RPMI8226 (cell line): ENCODE measurements around the gene IFT25.

Source experiments
- DNase-seq: peaks from one replicate; pipeline ENCODE4 v3.0.0-alpha.2; 2015

IFT25 gene

DNA sequence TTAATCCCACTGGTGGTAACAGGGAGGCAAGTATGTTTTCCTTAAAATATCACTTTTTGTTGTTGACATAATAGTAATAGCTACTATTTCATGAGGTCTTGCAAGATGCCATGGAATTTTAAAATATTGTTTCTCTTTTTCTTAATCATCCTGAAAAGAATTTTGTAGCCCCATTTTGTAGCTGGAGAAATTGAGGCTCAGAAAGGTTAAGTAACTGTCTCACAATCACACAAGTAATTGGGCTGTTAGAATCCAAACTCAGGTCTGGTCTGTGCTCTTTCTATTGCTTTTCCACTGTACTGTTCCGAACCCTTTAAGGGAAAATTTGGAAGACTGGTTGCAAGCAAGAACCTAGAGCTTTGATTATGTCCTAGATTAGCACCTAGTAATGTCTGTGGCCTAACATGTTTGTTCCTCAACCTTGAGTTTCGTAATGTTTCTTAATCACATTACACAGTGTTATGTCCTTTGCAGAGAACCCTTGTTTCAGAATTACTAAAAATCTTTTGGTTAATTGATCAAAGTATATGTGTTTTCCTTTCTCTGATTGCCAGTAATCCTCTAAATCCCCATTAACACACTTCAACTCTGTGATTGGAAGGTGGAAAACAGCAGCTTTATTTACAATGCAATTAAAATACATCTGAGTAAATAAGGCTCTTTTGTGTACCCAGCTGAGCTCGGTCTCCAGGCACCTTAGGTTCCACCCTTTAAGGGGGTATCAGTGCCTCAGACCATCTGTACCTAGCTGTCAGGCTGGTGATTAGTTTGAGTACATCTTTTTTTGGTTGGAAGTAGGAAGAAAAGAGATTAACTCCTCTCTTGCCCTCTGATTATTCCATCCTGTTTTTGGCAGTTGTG lies 11.0 kb upstream of the IFT25 start:
- no peak for DNase-seq

DNA sequence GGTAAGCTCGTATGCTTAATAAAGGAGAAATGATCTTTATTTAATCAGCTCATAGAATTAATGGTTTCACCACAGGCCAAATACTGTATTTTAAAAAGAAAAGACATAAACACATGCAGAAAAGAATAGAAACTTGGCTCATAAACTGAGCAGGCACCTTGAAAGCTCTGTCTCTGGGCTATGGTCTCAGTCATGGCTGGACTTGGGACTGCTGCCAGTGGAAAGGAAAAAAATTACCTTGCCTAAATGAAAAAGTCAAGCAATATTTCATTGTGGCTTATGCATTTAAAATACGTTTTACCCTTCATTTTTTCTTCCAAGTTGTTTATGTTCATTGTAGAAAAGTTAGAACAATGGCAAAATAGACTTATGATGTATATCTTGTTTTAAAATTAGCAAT lies 8.6 kb upstream of the IFT25 start:
- DNase-seq = no peak

DNA sequence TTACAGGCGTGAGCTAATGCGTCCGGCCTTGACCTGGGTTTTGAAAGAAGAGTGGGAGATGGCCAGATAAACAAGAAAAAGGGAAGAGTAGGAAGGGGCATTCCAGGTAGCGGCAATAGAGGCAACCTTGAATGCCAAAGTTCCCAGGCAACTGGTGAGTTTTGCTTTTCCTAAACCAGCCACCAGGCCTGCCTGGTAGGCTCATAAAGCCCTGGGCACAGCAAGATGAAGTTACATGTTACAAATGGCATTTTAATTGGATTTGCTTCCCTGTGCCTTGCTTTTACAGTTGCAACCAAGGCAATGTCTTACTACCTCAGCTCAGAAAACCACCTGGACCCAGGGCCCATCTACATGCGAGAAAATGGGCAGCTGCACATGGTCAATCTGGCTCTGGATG lies 6.2 kb upstream of the IFT25 start:
- no peak for DNase-seq

DNA sequence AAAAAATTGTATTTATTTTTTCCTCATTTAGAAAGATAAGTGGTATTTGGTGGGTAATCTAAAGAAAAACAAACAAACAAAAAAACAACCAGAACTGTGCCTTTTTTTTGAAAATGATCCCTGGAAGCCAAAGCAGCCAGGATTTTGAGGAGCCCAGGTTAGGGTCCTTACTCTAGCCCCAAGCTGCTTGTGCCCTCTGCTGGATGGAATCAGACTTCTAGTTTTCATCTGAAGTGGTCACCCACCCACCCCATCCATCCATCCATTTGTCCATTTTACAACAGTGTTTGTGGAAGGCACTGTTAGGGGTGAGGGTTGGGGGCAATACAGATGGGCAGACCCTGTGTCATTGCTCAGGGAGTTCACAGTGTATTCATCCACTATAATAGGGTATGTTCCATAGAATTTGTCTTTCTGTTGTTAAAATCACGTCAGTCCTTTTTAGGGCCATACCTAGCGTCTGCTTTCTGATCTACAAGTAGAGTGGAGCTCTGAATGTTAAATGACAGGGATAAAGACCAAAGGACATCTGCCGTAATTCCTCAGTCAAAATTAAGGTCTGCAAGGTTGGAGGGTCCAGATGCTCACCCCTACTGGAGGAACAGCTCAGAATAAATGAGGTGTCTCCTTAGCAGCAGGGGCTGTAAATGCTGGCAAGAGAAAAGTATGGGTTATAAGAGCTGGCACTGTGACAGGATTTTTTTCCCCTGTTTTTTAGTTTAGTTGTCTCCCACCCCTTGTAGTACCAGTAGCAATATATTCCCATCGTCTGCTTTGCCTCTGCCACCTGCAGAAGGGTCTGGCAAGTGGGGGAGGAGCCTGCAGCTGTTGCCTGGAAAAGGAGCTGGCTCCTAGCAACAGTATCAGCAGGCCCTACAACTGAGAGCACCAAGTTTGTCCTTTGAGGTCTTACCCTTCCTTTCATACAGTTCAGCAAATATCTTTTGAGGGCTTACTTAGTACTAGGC lies 3.8 kb upstream of the IFT25 start:
- DNase-seq = peak; percentile 53

DNA sequence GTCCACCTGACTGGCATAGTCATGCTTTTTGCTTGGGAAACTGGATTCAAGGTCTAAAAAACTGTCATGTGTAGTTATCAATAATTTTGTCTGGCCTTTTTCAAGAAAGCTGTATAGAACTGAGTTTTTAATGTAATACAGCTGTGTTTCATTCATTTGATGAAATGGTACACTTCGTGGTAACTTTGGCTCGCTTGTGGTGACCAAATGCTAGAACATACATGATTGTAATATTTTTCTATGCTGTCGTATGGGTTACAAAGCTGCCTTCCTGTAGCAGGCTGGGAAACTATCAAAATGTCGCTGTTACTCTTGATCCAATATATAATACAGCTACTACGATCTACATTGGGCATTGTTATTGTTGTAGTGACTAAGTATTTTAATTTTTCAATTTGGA lies 2.8 kb upstream of the IFT25 start:
- no peak for DNase-seq

DNA sequence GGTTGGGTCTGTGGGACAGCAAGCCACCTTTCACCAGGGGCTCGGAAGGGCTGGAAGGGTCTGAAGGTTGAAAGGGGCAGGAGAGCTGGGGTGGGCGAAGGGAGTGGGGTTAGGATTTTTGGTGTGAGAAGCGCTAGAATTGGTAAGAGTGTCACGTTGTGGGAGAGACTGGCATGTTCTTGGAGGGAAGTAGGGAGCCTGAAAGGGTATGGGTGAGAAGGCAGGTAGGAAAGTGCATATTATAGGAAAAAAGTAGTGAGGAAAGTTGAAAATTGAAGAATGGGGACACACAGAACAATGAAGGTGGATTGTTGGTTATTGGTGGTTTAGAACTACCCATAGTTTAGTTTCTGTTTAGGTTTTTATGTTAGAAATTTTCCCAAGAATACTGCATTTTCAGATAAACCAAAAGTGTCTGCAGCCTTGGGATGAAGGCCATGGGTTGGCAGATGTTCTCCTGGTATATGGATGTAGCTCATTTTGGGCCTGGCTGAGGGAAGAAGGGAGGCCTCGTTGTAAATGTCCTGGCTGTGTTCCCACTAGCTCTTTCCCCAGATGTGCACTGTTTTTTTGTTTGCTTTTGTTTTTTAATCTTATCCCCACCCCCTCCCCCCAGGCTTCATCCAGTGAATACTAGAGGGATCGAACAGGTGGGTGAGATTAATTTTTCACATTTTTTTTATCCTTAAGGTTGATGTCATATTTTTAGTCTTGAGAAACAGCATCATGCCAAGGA lies 1.8 kb upstream of the IFT25 start:
- DNase-seq = no peak

DNA sequence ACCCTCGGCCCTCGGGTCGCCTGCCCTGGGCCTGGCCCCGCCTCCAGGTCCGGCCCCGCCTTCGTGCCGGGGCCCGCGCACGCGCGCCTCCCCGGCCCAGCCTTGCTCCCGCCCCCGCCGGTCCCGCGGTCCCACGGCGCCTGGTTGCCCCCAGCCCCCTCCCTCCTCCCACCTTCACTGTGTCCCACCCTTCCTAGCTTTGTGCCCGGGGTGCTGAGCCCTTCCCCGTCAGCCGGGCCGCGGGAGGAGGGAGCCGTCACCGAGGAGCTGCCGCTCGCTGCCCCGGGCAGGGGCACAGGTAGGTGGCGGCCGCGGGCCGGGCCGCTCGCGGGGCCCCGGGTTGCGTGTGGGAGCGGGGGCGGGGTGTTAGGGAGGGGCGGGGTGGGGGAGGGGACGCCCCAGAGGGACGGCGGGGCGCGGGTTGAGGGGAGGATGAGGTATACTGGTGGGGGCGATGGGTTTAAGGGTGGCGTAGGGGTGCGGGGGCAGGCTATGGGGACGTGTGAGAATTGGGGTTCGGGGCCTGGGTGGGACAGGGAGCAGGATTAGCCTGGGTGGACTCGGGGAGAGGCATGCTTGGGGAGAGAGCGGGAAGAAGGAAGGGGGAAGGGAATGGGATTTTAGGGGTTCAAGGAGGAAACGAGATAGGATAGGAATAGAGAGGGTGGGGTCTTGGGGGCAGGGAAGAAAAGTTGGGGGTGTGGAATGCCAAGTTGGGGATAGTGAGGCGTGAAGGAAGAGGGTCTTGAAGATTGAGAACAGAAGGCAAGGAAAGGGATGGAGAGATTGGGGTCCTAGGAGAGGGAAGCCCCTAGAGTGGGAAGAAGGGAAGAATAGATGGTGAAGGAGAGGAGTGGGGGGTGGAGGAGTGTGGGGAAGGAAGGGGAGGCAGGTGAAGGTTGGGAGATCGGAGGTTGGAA lies 1.0 kb upstream of the IFT25 start, which contains the start of gene LRRC42:
Gene LRRC42 (plus strand): TSS at position 99 of the 920 bp plus-strand sequence. CDS start 5,650 bp downstream, outside the sequence.
- DNase-seq = peak; percentile 89

DNA sequence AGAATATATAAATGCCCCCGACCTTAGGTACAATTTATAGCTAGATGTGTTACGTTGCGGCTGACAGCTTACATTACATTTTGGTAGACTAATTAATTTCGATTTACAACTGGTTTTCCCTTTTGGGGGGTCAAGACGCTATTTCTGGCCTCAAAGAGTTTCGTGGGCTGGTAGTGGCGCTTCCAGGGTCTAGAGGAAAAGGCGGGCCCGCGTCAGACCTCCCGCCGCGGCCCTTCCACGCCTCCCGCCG lies 391 bp downstream of the IFT25 start:
- DNase-seq = no peak

DNA sequence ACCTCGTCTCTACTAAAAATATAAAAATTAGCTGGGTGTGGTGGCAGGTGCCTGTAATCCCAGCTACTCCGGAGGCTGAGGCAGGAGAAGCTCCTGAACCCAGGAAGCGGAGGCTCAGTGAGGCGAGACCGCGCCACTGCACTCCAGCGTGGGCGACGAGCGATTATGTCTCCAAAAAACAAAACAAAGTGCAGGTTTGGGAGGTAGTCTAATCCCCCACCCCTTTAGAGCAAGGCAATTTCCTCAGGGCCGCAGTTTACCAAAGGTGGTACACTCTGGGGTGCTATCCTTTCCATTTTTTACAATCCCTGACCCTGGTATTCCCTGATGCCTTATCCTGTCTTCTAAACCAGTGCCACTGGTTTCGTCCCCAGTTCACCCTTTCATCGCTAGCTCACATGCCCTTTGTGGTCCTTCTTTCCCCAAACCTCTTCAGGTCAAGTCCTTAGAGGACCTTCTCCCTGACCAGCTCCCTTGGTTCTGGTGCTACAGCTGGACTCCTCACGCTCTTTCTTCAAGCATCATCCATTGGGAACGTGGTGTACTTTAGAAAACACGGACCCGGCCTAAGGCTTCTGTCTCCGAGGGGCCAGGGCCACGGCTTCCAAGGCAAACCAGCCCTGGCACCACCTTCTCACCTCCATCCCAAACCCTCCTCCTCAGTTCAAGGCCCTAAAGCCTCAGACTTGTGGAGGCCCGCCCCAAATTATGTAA lies 873 bp downstream of the IFT25 start:
- DNase-seq = peak; percentile 43

DNA sequence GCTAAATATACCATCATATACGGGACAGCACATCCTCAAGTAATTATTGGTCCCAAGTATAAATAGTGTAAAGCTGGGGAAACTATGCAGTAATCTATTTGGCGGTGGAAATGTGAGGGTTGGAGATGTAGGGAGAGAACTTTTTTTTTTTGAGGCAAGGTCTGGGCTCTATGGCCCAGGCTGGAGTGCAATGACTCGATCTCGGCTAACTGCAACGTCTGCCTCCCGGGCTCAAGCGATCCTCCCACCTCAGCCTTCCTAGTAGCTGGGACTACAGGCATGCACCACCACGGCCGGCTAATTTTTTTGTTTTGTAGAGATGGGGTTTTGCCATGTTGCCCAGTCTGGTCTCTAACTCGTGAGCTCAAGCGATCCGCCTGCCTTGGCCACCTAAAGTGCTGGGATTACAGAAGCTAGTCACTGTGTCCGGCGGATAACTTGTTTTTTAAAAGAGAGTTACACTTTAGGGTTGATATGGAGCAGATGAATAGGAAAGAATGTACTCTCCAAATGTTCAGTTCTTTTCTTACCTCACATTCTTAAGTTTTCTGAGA lies 1.9 kb downstream of the IFT25 start:
- no peak for DNase-seq

DNA sequence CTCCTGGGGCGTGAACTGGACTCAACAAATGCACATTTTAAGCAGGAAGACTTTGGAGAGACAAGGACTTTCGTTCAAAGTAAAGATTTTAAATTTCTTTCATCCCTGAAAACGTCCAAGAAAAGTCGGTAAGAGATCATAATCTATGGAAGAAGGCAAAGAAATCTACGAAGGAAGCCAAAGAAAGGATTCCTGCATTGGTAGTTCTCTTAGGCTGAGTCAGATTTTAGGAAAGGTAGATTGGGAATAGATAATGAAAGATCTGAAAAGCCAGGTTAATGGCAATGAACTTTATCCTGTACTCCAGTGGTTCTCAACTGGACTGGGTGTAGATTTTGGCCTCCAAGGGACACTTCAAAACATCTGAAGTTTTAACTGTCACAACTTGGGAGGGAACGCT lies 2.4 kb downstream of the IFT25 start:
- DNase-seq = no peak

DNA sequence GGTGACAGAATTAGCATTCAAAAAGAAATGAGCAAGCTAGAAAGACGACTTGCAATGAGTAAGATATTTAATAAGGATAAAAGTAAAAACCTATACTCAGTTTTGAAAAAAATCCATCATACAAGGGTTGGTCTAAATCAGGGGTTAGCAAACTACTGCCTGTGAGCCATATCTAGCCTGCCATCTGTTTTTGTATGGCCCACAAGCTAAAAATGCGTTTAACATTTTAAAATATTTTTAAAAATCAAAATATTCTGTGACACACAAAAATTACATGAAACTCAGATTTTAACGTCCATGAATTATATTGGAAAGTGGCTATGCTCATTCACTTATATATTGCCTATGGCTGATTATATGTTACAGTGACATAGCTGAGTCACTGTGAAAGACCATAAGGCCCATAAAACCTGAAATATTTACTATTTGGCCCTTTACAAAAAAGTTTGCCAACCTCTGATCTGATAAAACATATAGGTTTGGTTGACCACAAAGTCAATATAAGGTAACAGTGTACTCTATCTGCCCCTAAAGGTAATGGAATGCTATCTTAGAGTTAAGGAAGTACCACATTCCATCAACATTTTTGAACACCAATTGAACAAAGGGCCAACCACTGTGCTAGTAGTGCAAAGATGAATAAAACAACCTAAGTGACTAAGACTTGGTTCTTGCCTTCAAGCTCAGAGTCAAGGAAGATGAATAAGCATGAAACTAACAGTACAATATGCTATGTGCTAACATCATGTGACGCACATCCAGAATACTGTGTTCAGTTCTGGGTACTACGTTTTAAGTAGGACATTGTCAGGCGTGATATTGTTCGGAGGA lies 3.2 kb downstream of the IFT25 start:
- no peak for DNase-seq

DNA sequence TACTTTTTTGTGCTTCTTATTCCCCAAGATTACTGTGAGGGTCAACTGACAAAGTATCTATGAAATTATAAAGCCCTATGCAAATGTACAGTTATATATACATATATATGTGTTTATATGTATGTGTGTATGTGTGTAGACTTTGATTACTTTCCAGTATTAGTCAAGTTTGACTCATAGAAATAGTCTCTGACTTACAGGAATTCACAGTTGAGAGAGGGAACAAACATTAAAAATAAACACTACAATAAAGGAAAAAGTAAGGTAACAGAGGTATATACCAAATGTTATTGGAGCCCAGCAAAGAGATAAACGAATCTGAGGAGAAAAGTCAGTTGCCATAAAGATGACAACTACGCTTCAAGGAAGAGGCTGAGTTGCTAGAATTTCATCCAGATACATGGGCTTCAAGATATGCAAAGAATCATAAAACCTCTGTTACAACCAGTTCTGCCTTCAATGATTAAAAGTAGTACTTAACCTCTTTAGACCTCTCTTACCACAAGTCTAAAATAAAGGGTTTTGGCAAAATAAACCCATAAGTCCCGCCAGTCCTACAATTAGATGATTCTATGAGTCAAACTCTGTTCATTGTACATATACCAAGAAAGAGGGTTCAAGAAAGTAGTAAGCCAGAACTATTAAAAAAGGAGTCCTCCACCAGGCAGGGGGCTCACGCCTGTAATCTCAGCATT lies 7.2 kb downstream of the IFT25 start:
- DNase-seq = no peak

DNA sequence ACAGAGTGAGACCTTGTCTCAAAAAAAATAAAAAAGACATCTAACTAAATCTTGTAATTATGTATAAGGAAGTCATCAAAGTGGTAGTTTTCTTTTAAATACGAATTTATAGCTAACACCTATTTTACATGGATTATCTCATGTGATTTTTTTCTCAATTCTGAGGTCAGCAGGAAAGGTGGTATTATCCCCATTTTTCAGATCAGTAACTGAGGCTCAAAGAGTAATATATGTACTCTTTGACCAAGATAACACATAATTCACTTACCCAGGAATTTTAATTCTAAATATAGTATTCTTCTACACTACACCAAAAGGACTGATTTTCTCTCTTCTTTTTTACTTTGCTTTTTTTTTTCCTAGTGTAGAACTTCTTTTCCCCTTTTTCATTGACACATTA lies 9.1 kb downstream of the IFT25 start:
- no peak for DNase-seq

DNA sequence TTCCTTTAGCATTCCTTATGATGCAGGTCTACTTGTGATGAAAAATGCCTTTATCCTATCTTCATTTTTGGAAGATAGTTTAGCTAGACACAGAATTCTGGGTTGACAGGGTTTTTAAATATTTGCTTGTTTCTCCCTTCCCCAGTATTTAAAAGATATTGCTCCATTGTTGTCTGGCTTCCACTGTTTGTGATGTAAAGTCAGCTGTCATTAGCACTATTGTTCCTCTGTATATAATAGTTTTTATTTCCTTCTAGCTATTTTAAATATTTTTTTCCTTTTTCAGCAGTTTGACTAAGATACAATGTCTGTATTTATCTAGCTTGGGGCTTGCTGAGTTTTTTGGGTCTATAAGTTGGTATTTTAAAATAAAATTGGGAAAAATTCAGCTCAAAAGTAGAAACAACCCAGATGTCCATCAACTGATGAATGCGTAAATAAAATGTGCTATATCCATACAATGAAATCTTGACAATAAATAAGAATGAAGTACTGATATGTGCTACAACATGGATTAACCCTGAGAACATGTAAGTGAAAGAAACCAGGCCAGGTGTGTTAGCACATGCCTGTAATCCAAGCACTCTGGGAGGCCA lies 11.2 kb downstream of the IFT25 start:
- DNase-seq = no peak

DNA sequence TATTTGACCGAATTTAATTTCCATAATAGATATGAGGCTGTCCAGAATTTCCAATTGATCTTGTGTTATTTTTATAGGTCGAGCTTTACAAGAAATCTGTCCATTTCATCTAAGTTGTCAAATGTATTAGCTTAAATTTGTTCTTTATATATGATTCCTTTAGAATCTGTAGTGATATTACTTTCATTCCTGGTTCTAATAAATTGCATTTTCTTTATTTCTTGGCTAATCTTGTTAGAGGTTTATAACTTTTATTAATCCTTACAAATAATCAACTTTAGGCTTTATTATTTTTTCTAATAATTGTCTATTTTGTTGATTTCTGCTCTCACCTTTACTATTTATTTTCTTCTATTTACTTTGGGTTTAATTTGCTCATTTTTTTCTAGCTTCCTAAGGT lies 14.0 kb downstream of the IFT25 start:
- no peak for DNase-seq

DNA sequence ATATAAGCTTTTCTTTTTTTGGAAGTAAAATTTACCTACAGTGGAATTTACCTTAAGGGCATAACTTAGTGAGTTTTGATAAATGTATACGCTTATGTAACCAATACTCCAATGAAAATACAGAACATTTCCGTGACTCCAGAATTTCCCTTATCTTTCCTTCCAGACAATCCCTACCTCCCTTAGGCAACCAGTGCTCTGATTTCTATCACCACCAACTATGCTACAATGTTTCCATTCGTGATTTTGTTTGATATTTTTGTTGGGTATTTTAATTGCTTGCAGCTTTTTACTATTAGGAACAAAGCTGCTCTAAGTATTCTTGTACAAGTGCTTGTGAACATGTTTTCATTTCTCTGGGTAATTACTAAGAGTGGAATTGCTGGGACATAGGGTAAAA lies 14.6 kb downstream of the IFT25 start:
- no peak for DNase-seq

DNA sequence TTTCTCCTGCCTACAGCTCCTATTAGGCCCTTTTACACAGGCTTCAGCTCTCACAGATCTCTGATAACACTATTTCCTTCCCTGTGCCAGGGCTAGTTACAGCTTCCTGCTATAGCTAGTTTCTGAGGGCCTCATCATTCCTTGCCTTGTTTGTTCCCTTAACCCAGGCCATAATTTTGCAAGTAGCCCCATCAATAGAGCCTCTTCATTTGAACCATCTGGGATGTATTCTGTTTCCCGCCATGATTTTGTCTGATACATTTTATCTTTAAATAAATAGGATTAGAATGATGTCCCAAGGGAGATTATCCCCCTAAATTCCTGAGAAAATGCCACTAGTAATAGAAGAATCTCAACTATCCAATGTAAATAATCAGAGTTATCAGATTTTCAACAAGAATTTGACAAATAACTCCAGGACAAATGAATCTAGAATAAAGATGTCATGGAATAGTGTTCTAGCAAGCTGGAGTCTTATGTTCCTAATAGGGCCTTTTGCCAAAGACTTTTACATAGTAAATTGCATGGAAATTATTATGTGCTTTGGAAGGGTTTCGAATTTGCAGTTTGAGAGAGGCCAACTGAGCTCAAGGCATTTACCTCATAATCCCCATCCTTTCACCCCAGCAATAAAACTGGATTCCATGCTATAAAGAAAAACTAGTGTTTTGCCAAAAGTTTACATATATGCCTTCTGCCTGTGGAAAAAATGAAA lies 16.1 kb downstream of the IFT25 start:
- no peak for DNase-seq
